Measurements from ENCODE around the gene TRIM8. TPM values are rescaled to one million over a fixed set of nuclear protein-coding genes. Genes with fewer than 3 reads are reported as not detected.

Gene TRIM8
- total RNA-seq, 1 donor from 2014 or later = 48.2 TPM

DNA sequence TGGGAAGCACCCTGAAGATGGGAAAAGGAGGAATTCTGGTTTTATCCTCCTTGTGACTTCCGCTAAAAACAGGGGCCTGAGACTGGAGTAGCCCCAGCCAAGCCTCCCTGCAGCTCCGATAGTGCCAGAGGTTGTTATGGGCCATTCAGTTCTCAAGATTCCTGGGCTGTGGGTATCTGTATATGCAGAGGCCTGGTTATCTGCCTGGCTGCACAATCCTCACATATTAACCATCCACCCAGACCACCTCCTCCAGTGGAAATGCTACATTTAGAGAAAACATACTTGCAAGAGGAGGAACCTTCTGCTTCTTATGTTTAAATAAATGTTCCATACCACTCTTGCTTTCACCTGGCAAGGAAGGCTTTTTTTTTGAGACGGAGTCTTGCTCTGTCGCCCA, 35.3 kb downstream of the TRIM8 start:
- no peaks in the 10 kb centered on the region for H3K27me3 Mint-ChIP-seq
- H3K27ac Mint-ChIP-seq = no peak overlapping the region
- no peak for DNase-seq
- ChIA-PET POLR2A (interaction anchor here (0.5 to 2.1 kb wide), 3 partner anchors 8 to 37 kb away, joined by 3 to 9 read pairs (median 4); no protein-coding TSS in a partner anchor), CTCF (interaction anchor here (1.1 to 1.5 kb wide), 2 partner anchors 9 to 222 kb away, joined by 3 to 4 read pairs; no protein-coding TSS in a partner anchor)
- TF ChIP-seq, protein P1, sequence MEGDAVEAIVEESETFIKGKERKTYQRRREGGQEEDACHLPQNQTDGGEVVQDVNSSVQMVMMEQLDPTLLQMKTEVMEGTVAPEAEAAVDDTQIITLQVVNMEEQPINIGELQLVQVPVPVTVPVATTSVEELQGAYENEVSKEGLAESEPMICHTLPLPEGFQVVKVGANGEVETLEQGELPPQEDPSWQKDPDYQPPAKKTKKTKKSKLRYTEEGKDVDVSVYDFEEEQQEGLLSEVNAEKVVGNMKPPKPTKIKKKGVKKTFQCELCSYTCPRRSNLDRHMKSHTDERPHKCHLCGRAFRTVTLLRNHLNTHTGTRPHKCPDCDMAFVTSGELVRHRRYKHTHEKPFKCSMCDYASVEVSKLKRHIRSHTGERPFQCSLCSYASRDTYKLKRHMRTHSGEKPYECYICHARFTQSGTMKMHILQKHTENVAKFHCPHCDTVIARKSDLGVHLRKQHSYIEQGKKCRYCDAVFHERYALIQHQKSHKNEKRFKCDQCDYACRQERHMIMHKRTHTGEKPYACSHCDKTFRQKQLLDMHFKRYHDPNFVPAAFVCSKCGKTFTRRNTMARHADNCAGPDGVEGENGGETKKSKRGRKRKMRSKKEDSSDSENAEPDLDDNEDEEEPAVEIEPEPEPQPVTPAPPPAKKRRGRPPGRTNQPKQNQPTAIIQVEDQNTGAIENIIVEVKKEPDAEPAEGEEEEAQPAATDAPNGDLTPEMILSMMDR (IDR thresholded peaks at IDR 0.05) = no peak
- intact Hi-C loops (cut with micrococcal nuclease) = loop anchor here (5.0 kb wide), 1 partner anchor 33 kb away; the partner anchor contains the start of genes ARL3 and SFXN2
- no peaks in the 10 kb centered on the region for H3K9me3 Mint-ChIP-seq
- no peak overlapping the region for H3K4me3 Mint-ChIP-seq
- peaks cover 11% of the 10 kb centered on the region for H3K36me3 Mint-ChIP-seq (ENCODE audit: low read depth)
- peaks cover 26% of the 10 kb centered on the region for H3K4me1 Mint-ChIP-seq
- no peak for ATAC-seq (ENCODE audit: low read depth)

DNA sequence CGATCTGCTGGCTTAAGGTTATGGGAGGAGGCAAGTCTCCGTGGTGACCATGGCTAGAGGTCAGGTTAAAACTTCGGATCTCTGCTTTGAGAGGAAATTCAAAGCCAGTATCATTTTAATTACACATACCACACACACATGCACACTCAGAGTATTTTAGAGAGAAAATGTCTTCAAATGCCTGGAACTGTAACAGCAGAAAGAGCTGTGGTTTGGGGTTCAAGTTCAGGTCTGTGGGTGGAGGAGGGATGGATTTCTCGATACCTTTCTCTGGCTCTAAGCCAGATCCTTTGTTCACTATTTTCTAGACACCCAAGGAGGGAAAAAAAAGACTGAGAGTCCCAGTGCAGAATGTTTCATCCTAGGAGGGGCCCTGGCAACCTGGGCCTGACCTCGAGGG, 37.4 kb downstream of the TRIM8 start:
- ATAC-seq (ENCODE audit: low read depth) (no peak), DNase-seq (no peak)
- no peak overlapping the region for H3K4me3 Mint-ChIP-seq
- peaks cover 5% of the 10 kb centered on the region for H3K4me1 Mint-ChIP-seq
- H3K36me3 Mint-ChIP-seq (ENCODE audit: low read depth) = peaks cover 18% of the 10 kb centered on the region
- ChIA-PET POLR2A (no interaction called here), CTCF (no interaction called here)
- H3K9me3 Mint-ChIP-seq = no peaks in the 10 kb centered on the region
- TF ChIP-seq, protein P1 (IDR thresholded peaks at IDR 0.05) = no peak
- no peaks in the 10 kb centered on the region for H3K27me3 Mint-ChIP-seq
- intact Hi-C loops (cut with micrococcal nuclease) = no loop called here
- H3K27ac Mint-ChIP-seq = no peak overlapping the region

DNA sequence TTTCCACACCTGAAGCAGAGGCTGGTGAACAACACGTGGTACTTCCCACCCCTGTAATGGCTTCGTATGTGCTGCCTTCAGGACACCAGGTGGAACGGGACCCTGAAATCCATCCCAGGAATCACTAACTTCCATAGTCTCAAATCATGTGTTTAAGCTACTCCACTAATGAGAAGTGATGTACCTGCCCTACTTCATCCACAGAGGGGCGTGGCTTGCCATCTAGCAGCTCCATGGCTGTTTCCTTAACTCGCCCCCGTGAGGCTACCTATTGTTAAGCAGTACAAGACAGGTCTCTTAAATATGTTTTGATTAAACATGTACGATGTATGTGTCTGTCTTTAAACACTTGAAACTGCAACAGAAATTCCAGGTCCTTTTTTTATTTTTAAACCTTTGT, 38.1 kb downstream of the TRIM8 start:
- TF ChIP-seq, protein P1 (IDR thresholded peaks at IDR 0.05) = no peak
- ChIA-PET CTCF (no interaction called here), POLR2A (interaction anchor here (0.7 kb wide), 1 partner anchor 9 kb away, joined by 3 read pairs; no protein-coding TSS in a partner anchor)
- Mint-ChIP-seq H3K36me3 (ENCODE audit: low read depth) (peaks cover 18% of the 10 kb centered on the region), H3K9me3 (no peaks in the 10 kb centered on the region), H3K27me3 (no peaks in the 10 kb centered on the region), H3K4me3 (no peak overlapping the region), H3K4me1 (peaks cover 4% of the 10 kb centered on the region), H3K27ac (no peak overlapping the region)
- ATAC-seq (ENCODE audit: low read depth) (no peak), DNase-seq (no peak)
- intact Hi-C loops (cut with micrococcal nuclease) = no loop called here

DNA sequence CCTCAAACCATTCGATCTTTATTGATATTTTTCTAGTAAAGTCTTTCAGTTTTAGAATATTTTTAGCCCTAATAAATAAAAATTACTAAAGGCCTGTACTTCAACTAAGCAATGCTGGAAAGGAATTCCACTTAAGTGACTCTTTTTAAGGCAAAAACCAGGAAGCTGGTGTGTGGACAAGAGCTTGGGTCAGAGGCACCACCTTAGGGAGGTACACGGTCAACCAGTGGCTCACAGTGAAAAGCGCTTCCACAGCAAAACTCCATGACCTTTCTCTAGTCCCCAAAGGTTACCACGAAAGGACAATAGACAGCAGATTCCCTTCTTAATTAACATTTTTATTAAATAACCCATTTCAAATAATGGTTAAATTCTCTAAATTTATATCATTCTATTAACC, 38.7 kb downstream of the TRIM8 start:
- ATAC-seq (ENCODE audit: low read depth) = no peak
- intact Hi-C loops (cut with micrococcal nuclease) = no loop called here
- Mint-ChIP-seq H3K4me1 (peaks cover 4% of the 10 kb centered on the region), H3K27me3 (no peaks in the 10 kb centered on the region), H3K36me3 (ENCODE audit: low read depth) (peaks cover 18% of the 10 kb centered on the region), H3K27ac (no peak overlapping the region), H3K4me3 (no peak overlapping the region), H3K9me3 (no peaks in the 10 kb centered on the region)
- no peak for DNase-seq
- CTCF ChIA-PET = no interaction called here
- TF ChIP-seq, protein P1 (IDR thresholded peaks at IDR 0.05) = no peak
- POLR2A ChIA-PET = interaction anchor here (0.7 kb wide), 1 partner anchor 10 kb away, joined by 3 read pairs; no protein-coding TSS in a partner anchor

DNA sequence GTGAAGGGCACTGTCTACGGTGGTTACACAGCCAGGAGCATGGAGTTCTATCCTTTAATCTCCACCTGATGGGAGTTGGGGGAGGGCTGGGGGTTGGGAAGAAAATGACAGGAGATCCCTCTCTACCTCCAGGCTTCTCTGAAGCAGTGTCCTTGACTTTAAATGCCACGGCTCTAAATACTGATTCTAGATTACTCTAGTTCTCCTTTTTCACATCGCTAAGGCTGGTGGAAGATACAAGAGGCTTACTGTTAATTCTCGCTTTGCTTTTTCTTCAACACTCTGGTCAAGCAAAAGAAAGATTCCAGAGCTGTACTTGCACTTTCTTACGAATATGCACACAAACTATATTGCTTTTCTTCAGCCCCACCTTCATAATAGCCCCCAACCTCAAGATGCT, 39.5 kb downstream of the TRIM8 start:
- no peaks in the 10 kb centered on the region for H3K9me3 Mint-ChIP-seq
- no peak overlapping the region for H3K27ac Mint-ChIP-seq
- TF ChIP-seq, protein P1 (IDR thresholded peaks at IDR 0.05) = no peak
- H3K4me1 Mint-ChIP-seq = no peaks in the 10 kb centered on the region
- intact Hi-C loops (cut with micrococcal nuclease) = no loop called here
- DNase-seq (no peak), ATAC-seq (ENCODE audit: low read depth) (no peak)
- no peaks in the 10 kb centered on the region for H3K27me3 Mint-ChIP-seq
- peaks cover 18% of the 10 kb centered on the region for H3K36me3 Mint-ChIP-seq (ENCODE audit: low read depth)
- no peak overlapping the region for H3K4me3 Mint-ChIP-seq
- CTCF ChIA-PET = no interaction called here
- POLR2A ChIA-PET = no interaction called here
